ENCODE results near the gene PLET1. TPM values are rescaled to one million over a fixed set of nuclear protein-coding genes. Genes with fewer than 3 reads are reported as not detected.

PLET1 gene
- total RNA-seq, 1 donor from 2014 or later: not detected

DNA sequence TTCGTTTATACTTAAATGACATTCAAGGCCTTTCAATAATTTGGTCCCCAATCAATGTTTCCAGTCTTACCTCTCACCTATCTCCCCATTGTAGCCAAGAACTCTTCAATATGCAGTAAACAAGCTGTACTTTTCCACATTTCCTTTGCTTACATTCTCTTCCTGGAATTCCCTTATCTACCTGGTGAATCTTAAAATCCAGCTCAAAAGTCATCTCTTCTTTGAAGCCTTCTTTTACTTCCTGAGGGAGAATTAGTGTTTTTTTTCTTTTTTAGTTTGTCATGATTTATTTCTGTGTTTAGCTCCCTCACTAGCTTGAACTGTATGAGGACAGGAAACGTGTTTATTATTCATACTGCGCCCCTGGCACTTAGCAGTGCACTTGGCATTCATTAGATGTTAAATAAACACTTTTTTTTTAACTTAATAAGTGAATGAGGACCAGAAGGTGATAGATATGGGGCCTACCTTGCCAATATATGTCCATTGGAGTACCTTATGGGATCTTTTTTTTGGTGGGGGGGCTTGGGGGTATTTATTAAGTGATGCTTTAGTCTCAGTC is 39.3 kb downstream of the PLET1 start:
- Histone ChIP-seq H3K4me1 (ENCODE audit: insufficient read depth, low read length) (no peaks in the 10 kb centered on the region), H2AFZ (ENCODE audit: low read depth, low read length) (no peak overlapping the region), H3K79me2 (ENCODE audit: insufficient read depth, low read length) (peaks cover 2% of the 10 kb centered on the region), H3K4me2 (ENCODE audit: low read length) (no peak overlapping the region), H3K9me3 (ENCODE audit: insufficient read depth, low read depth, low read length) (no peaks in the 10 kb centered on the region), H4K20me1 (ENCODE audit: insufficient read depth, low read length) (no peaks in the 10 kb centered on the region), H3K4me3 (ENCODE audit: insufficient read depth, low read depth, low read length) (no peak overlapping the region), H3K27ac (ENCODE audit: low read depth, low read length) (no peak overlapping the region), H3K27me3 (ENCODE audit: insufficient read depth, low read length) (no peaks in the 10 kb centered on the region), H3K36me3 (ENCODE audit: insufficient read depth, low read length) (no peaks in the 10 kb centered on the region), H3K9ac (ENCODE audit: low read length) (no peak overlapping the region)
- Mint-ChIP-seq H3K27ac (ENCODE audit: unreplicated experiment) (no peak overlapping the region), H3K36me3 (ENCODE audit: low read depth, unreplicated experiment) (no peaks in the 10 kb centered on the region), H3K9me3 (ENCODE audit: unreplicated experiment) (no peaks in the 10 kb centered on the region), H3K4me1 (ENCODE audit: low read depth, unreplicated experiment) (no peaks in the 10 kb centered on the region), H3K4me3 (ENCODE audit: unreplicated experiment) (no peak overlapping the region), H3K27me3 (ENCODE audit: low read depth, unreplicated experiment) (peaks cover 3% of the 10 kb centered on the region)
- DNase-seq (ENCODE audit: low read depth): no peak
- TF ChIP-seq EZH2 (IDR thresholded peaks at IDR 0.05; ENCODE audit: insufficient read depth, low read length) (no peak), CTCF (IDR thresholded peaks at IDR 0.05; ENCODE audit: insufficient read depth, low read depth, low read length) (no peak)
- no peak for FAIRE-seq

DNA sequence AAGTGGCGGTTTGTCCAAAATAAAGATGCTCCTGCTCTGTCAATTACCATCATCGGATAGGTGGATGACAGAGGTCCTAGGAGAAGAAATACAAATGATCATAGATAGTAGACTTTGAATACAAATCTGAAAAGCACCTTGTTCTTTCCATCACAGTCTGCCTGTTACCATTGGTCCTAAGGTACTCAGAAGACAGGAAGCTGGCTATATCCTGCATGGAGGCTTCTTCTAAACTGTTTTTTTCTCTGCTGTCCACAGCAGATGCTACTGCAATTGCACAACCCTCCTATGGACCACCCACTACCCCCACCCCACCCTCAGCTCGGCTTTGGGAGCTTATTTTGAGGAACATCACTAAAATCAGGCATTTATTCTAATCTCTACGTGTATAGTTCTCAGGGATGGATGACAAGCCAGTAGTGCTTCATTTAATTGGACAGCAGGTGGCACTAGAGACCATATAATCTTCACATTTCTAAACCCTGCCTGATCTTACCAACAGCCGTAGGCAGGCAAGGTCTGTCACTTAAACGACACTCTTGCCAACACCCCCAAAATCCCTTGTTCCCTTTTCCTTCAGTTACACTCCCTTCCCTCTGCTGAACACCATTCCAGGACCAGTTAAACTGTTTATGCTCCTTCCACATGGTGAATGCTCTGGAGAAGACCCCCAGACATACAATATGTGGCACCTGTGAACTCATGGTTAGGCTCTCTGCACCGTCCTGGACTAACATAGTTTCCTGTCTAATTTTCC is 41.0 kb downstream of the PLET1 start:
- no peaks in the 10 kb centered on the region for H3K36me3 Mint-ChIP-seq (ENCODE audit: low read depth, unreplicated experiment)
- Histone ChIP-seq H3K9ac (ENCODE audit: low read length) (no peak overlapping the region), H3K27me3 (ENCODE audit: insufficient read depth, low read length) (no peaks in the 10 kb centered on the region), H3K9me3 (ENCODE audit: insufficient read depth, low read depth, low read length) (no peaks in the 10 kb centered on the region), H3K79me2 (ENCODE audit: insufficient read depth, low read length) (no peaks in the 10 kb centered on the region), H3K36me3 (ENCODE audit: insufficient read depth, low read length) (no peaks in the 10 kb centered on the region), H3K27ac (ENCODE audit: low read depth, low read length) (no peak overlapping the region), H2AFZ (ENCODE audit: low read depth, low read length) (no peak overlapping the region), H3K4me3 (ENCODE audit: insufficient read depth, low read depth, low read length) (no peak overlapping the region), H3K4me2 (ENCODE audit: low read length) (no peak overlapping the region), H3K4me1 (ENCODE audit: insufficient read depth, low read length) (no peaks in the 10 kb centered on the region), H4K20me1 (ENCODE audit: insufficient read depth, low read length) (no peaks in the 10 kb centered on the region)
- FAIRE-seq (peak; percentile 93), DNase-seq (ENCODE audit: low read depth) (peak; percentile 39)
- no peak overlapping the region for H3K27ac Mint-ChIP-seq (ENCODE audit: unreplicated experiment)
- no peak overlapping the region for H3K4me3 Mint-ChIP-seq (ENCODE audit: unreplicated experiment)
- no peaks in the 10 kb centered on the region for H3K4me1 Mint-ChIP-seq (ENCODE audit: low read depth, unreplicated experiment)
- H3K27me3 Mint-ChIP-seq (ENCODE audit: low read depth, unreplicated experiment): peaks cover 3% of the 10 kb centered on the region
- no peaks in the 10 kb centered on the region for H3K9me3 Mint-ChIP-seq (ENCODE audit: unreplicated experiment)
- TF ChIP-seq EZH2 (IDR thresholded peaks at IDR 0.05; ENCODE audit: insufficient read depth, low read length) (no peak), CTCF (IDR thresholded peaks at IDR 0.05; ENCODE audit: insufficient read depth, low read depth, low read length) (peak; percentile 90)

- Histone ChIP-seq H3K9me3 (ENCODE audit: insufficient read depth, low read depth, low read length) (no peaks in the 10 kb centered on the region), H2AFZ (ENCODE audit: low read depth, low read length) (no peak overlapping the region), H3K79me2 (ENCODE audit: insufficient read depth, low read length) (no peaks in the 10 kb centered on the region), H4K20me1 (ENCODE audit: insufficient read depth, low read length) (no peaks in the 10 kb centered on the region), H3K4me3 (ENCODE audit: insufficient read depth, low read depth, low read length) (no peak overlapping the region), H3K4me1 (ENCODE audit: insufficient read depth, low read length) (no peaks in the 10 kb centered on the region), H3K36me3 (ENCODE audit: insufficient read depth, low read length) (no peaks in the 10 kb centered on the region), H3K9ac (ENCODE audit: low read length) (no peak overlapping the region), H3K27me3 (ENCODE audit: insufficient read depth, low read length) (no peaks in the 10 kb centered on the region), H3K27ac (ENCODE audit: low read depth, low read length) (no peak overlapping the region), H3K4me2 (ENCODE audit: low read length) (no peak overlapping the region)
- TF ChIP-seq EZH2 (IDR thresholded peaks at IDR 0.05; ENCODE audit: insufficient read depth, low read length): no peak
- TF ChIP-seq CTCF (IDR thresholded peaks at IDR 0.05; ENCODE audit: insufficient read depth, low read depth, low read length): no peak
- FAIRE-seq (no peak), DNase-seq (ENCODE audit: low read depth) (peak; percentile 12)
- Mint-ChIP-seq H3K27ac (ENCODE audit: unreplicated experiment) (no peak overlapping the region), H3K27me3 (ENCODE audit: low read depth, unreplicated experiment) (peaks cover 3% of the 10 kb centered on the region), H3K9me3 (ENCODE audit: unreplicated experiment) (no peaks in the 10 kb centered on the region), H3K36me3 (ENCODE audit: low read depth, unreplicated experiment) (no peaks in the 10 kb centered on the region), H3K4me3 (ENCODE audit: unreplicated experiment) (no peak overlapping the region), H3K4me1 (ENCODE audit: low read depth, unreplicated experiment) (no peaks in the 10 kb centered on the region)
Measured at GRCh38 chr11:112216561-112217105, 44.0 kb downstream of the PLET1 start.
